Cerebellar nuclear complex (tissue), 1 donor: ENCODE results near the gene HARBI1.
"Not testable (repeated sequence)": the region's sequence is repeated elsewhere in the genome, so short reads cannot be mapped to it uniquely, and the experiment has no call there.

Source experiments
- DNase-seq, 2 experiments: peaks; one replicate each; lab custom pipeline; 2025; lab: John Stamatoyannopoulos, UW

HARBI1 gene

DNA sequence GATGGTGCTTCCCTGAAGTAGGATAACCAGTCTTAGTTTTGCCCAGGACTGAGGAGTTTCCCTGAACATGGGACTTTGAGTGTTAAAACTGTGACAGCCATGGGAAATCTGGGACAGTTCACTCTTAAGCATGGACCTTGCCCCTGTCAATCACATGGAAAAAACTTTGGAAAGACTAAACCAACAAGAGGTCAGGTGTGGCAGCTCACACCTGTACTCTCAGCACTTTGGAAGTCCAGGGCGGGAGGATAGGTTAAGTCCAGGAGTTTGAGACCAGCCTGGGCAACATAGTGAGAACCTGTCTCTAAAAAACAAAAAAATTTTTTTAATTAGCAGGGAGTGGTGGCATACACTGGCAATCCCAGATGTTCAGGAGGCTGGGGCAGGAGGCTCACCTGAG lies 19.9 kb downstream of the HARBI1 start:
- DNase-seq = no peak

DNA sequence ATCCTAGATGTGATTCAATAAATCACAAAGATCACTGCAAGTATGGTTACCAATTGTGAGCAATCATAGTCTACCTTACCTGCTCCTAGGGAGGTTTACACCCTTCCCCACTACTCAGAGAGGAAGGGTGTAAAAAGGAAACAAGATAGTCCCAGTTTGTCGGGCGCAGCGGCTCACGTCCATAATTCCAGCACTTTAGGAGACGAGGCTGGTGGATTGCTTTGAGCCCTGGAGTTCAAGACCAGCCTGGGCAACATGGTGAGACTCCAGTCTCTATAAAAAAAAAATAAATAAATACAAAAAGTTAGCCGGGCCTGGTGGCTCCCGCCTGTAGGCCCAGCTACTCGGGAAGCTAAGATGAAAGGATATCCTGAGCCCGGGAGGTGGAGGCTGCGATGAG lies 22.2 kb downstream of the HARBI1 start:
- DNase-seq = no peak

GRCh38 chr11:46594374-46594700 lies 22.7 kb downstream of the HARBI1 start:
- no peak for DNase-seq

DNA sequence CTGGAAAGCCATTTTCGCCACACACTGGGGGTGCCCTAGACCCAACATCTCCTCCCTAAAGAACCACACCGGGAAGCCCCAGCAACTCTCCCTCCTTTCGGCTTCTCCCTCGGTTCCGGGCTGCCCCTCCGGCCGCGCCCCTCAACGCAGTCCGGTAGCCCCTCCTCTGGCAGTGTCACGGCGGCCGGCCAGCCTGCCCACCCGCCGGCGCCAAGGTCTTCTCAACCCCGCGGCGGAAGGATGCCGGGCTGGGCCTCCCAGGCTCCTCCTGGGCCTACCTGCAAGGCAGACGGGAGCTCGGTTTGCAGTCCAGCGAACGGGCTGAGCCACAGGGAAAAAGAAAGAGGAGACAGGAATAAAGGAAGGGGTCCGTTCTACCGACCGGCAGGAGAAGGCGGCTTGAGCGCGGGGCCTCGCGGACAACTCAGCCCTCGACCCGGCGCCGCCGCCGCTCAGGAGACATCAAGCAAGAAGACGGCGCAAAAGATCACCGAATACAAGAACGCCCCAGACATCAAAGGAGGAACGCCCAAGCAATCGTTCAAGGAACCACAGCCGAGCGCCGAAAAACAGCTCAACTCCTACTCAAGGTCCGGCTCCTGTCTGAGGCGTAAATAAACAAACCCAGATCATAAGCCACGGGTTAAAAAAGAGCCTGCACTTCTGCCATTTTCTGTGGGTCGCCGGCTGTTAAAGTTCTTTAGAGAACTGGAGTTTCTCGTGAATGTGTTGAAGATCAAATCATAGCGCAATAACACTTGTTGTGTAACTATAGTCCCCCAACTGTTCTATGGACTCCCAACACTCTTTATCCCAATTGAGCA lies 23.3 kb downstream of the HARBI1 start, which contains the start of gene AMBRA1:
Gene AMBRA1, minus strand, starts transcription at position 474 of the 824 bp plus-strand sequence. CDS start 45,643 bp downstream, outside the sequence.
- peak; percentile 13 to 67 for DNase-seq

- no peak for DNase-seq
These were observed 26.1 kb downstream of the HARBI1 start for GRCh38 chr11:46590740-46591605.

DNA sequence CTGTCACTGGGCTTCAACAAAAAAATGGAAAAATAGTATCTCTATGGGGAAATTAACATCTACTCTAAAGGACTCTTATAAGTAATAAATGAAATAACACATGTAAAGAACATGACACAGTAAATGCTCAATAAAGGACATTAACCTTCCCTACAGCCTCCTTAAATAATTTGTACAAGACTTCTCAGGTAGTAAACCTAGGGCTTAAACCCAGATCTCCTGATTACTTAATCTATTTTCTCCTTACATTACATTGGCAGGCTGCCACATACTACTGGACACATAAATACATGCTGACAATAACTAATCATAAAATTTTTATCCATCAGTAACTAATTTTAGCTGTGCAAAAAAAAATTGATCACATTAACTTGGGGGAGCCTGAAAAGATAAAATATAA lies 28.1 kb downstream of the HARBI1 start:
- DNase-seq = no peak

DNA sequence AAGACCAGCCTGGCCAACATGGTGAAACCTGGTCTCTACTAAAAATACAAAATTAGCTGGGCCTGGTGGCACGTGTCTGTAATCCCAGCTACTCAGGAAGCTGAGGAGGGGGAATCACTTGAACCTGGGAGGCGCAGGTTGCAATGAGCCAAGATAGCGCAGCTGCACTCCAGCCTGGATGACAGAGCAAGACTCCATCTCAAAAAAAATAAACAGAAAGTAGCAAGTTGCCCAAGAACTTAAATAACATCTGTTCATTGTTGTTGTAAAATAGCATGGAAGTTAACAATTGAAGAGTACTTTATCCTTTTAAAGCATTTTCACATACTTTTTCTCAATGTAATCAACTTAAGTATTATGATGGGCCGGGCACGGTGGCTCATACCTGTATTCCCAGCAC lies 28.9 kb downstream of the HARBI1 start:
- no peak for DNase-seq

GRCh38 chr11:46583513-46583912 lies 33.5 kb downstream of the HARBI1 start:
- DNase-seq = not testable (repeated sequence)

- no peak for DNase-seq
These were observed 34.4 kb downstream of the HARBI1 start for GRCh38 chr11:46582588-46582987.

DNA sequence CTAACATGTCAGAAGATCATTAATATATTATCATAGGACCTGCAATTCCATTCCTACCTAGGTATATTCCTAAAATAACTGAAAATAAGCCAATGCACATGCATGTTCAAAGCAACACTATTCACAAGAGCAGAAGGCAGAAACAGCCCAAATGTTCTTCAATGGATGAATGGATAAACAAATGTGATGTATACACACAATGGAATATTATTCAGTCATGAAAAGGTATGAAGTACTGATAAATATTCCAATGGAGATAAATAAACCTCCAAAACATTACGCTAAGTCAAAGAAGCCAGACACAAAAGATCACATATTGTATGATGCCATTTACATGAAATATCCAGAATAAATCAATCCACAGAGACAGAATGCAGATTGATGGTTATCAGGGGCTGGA lies 40.0 kb downstream of the HARBI1 start:
- no peak for DNase-seq

DNA sequence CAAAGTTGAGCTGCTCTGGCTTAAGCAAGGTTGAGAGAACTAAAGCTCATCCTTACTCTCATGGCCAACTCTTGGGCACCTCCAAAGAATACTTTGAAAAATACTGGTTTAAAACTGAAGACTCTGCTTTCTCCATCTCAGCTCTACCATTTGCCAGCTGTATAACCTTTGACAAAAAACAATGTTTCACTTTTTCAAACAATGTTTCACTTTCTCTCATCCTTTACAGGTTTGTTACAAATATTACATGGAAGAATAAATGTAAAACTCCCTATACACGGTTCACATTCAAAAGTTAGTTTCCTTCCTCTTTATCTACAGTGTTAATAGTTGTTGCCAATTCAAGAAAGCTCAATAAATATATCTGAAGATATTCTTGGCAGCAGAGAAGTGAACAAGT lies 42.4 kb downstream of the HARBI1 start:
- no peak for DNase-seq

DNA sequence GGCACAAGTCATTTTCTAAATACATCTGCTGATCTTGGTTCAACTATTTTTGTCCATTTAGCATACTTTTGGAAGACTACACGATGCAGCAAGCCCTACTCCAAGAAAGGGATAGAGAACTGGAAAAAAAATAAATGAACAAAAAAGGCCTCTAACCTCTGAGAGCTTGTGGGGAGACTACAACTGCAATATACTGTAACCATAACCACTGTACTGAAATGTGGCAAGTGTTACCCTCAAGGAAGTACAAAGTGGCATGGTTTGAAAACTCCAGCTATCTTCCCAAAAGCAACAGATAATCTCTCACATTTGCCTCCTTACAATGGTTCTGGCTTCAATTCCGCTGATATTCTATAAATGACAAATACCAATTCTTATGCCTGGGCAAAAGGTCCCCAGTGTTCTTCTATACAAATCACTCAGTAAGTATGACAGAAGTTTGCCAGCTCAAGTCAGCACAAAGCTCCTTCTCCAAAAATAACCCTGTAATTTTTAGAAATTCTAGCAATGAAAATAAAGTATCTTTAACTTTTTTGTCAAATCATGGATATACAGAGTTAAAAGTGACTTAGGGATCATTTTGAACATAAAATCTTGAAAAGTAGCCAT lies 46.1 kb downstream of the HARBI1 start:
- no peak for DNase-seq

DNA sequence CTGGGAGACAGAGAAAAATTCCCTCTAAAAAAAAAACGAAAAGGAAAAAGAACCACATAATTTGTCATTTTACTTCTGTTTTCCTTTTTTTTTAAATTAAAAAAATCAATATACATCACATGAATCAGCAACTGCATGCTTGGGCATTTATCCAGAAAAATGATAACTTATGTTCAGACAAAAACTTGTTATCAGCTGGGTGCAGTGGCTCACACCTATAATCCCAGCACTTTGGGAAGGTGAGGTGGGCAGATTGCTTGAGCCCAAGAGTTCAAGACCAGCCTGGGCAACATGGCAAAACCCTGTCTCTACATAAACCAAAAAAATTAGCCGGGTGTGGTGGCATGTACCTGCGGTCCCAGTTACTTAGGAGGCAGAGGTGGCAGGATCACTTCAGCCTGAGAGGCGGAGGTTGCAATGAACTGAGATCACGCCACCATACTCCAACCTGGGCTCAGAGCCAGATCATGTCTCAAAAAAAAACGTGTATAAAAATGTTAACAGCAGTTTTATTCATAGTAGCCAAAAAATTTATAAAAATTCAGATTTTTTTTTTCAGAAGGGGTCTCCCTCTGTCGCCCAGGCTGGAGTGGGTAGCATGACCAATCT lies 51.7 kb downstream of the HARBI1 start:
- DNase-seq = no peak

DNA sequence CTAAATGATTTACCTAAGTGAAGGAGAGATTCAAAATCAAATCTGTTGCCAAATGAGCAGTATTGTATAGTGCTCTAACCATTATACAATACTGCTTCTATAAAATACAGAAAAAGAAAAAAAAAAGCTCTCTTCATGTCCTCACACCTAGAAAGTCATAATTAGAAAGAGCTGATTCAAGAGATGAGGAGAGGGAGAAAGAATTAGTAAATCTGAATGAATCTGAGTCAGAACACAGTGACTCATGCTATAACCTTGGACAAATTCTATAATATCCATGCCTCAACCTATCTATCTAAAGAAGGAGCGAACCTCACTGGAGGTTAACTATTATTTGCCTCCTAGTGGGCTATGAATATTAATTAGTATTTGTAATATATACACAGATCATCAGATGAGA lies 52.6 kb downstream of the HARBI1 start:
- DNase-seq = no peak

DNA sequence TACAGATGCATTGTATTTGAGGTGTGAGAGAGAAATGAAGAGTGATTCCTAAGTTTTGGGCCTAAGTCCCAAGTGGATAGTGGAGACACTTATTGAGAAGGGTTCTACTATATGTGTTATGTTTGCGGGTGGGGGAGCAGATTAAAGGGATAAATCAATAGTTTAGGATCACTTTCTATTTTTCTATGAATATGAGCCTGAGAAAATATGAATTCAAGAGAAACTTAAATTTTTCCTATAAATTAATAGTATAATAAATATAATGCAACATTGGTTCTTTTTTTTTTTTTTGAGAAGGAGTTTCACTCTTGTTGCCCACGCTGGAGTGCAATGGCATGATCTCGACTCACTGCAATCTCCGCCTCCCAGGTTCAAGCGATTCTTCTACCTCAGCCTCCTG lies 54.5 kb downstream of the HARBI1 start:
- no peak for DNase-seq

GRCh38 chr11:46560300-46560991 lies 56.6 kb downstream of the HARBI1 start:
- no peak for DNase-seq

GRCh38 chr11:46559815-46560214 lies 57.2 kb downstream of the HARBI1 start:
- DNase-seq = no peak

- DNase-seq = no peak
These were observed 59.3 kb downstream of the HARBI1 start for GRCh38 chr11:46557684-46558151.

- DNase-seq = no peak
These were observed 61.6 kb downstream of the HARBI1 start for GRCh38 chr11:46555267-46556054.
